Endothelial cell of umbilical vein (primary cell): ENCODE measurements around the gene RPUSD4. TPM values are rescaled to one million over a fixed set of nuclear protein-coding genes. Genes with fewer than 3 reads are reported as not detected.

Experiments
- BruUV-seq: library from RNA; stranded (reverse); fragments of 400-500 nt; replicated peaks from 2 replicates; lab custom pipeline; 2021; lab: Mats Ljungman, UMichigan
- CTCF ChIA-PET: fragments of 300-600, 350-600 bp; sonication (Branson Sonifier 250); formaldehyde crosslinking; loops from one replicate; lab custom pipeline; 2021; ENCODE audit warnings: antibody characterized with exemption, inconsistent platforms; lab: Charles Lee
- POLR2A ChIA-PET: fragments of 300-600, 350-600 bp; sonication (Branson Sonifier 250); formaldehyde crosslinking; loops from one replicate; lab custom pipeline; 2021; ENCODE audit warnings: antibody characterized with exemption, inconsistent platforms; lab: Charles Lee
- DNase-seq: peaks from one replicate; pipeline ENCODE4 v3.0.0-alpha.2; 2011; ENCODE audit warnings: low read depth, low spot score
- FAIRE-seq: peaks from 2 replicates; lab custom pipeline; 2011; peaks lifted over from hg19 to GRCh38; lab: Jason Lieb, UNC
- H2AFZ ChIP-seq: 2 replicates; pipeline ENCODE4 v1.6.0; 2012; ENCODE audit warnings: low read depth, low read length, control low read depth, inconsistent platforms
- H3K27ac ChIP-seq: 2 replicates; pipeline ENCODE4 v1.5.1; 2011; ENCODE audit warnings: low read depth, mild to moderate bottlenecking, control low read depth, low read length, moderate library complexity; ENCODE audit not compliant: insufficient read depth
- H3K27me3 ChIP-seq, 2 experiments: 2 replicates each; pipeline versions ENCODE4 v1.6.0 to v1.6.1; 2011; ENCODE audit warnings: low read length in 2 of 2, mixed read lengths in 1 of 2; ENCODE audit not compliant: control insufficient read depth in 2 of 2, insufficient read depth in 2 of 2
- H3K36me3 ChIP-seq, 2 experiments: 2 replicates in 1 of 2; 3 replicates in 1 of 2; pipeline ENCODE4 v1.5.1; 2011; ENCODE audit warnings: low read length in 2 of 2, mild to moderate bottlenecking in 1 of 2, moderate library complexity in 1 of 2; ENCODE audit not compliant: control insufficient read depth in 2 of 2, insufficient read depth in 2 of 2; ENCODE audit errors: extremely low read depth in 1 of 2
- H3K4me1 ChIP-seq: 3 replicates; pipeline ENCODE4 v1.5.1; 2011; ENCODE audit warnings: mild to moderate bottlenecking, low read length; ENCODE audit not compliant: control insufficient read depth, insufficient read depth; ENCODE audit errors: extremely low read depth
- H3K4me2 ChIP-seq: 2 replicates; pipeline ENCODE4 v1.6.1; 2011; ENCODE audit warnings: low read length, control low read depth, mixed read lengths; ENCODE audit not compliant: insufficient read depth
- H3K4me3 ChIP-seq, 3 experiments: fragments of 200-600 bp in 1 of 3; sonication (generic), shearing (Covaris generic) in 1 of 3; replicated peaks in 1 of 3; 2 replicates each; pipeline ENCODE4 v1.5.1; 2011 to 2016; ENCODE audit warnings: control low read depth in 3 of 3, low read length in 3 of 3, mild to moderate bottlenecking in 2 of 3, inconsistent platforms in 1 of 3, low read depth in 1 of 3, moderate library complexity in 1 of 3; ENCODE audit not compliant: insufficient read depth in 1 of 3
- H3K79me2 ChIP-seq: 2 replicates; pipeline ENCODE4 v1.6.0; 2012; ENCODE audit warnings: low read length, inconsistent platforms; ENCODE audit not compliant: control insufficient read depth, insufficient read depth
- H3K9ac ChIP-seq: replicated peaks from 2 replicates; pipeline ENCODE3; 2011; ENCODE audit warnings: low read length, control low read depth; ENCODE audit not compliant: insufficient read depth; ENCODE audit errors: extremely low read depth
- H3K9me1 ChIP-seq: replicated peaks from 3 replicates; pipeline ENCODE4 v1.6.0; 2011; ENCODE audit warnings: mild to moderate bottlenecking, low read length; ENCODE audit not compliant: control insufficient read depth, insufficient read depth; ENCODE audit errors: extremely low read depth
- H3K9me3 ChIP-seq: replicated peaks from 2 replicates; pipeline ENCODE4 v1.5.1; 2012; ENCODE audit warnings: low read length, inconsistent platforms; ENCODE audit not compliant: control insufficient read depth, insufficient read depth
- H4K20me1 ChIP-seq: replicated peaks from 2 replicates; pipeline ENCODE3; 2011; ENCODE audit warnings: mild to moderate bottlenecking, low read length; ENCODE audit not compliant: control insufficient read depth, insufficient read depth; ENCODE audit errors: extremely low read depth
- EZH2 ChIP-seq: IDR thresholded peaks from 2 replicates; pipeline ENCODE4 v1.6.1; 2012; ENCODE audit warnings: borderline replicate concordance, low read depth, mild to moderate bottlenecking, moderate library complexity, low read length, inconsistent platforms; ENCODE audit not compliant: severe bottlenecking
- FOS ChIP-seq: IDR thresholded peaks from 2 replicates; pipeline ENCODE4 v1.6.1; 2011; ENCODE audit warnings: mild to moderate bottlenecking, low read length, moderate library complexity, borderline replicate concordance; ENCODE audit not compliant: insufficient read depth
- GATA2 ChIP-seq: IDR thresholded peaks from 2 replicates; pipeline ENCODE4 v1.7.0; 2011; ENCODE audit warnings: low read depth, mild to moderate bottlenecking, moderate library complexity, mixed read lengths, low read length; ENCODE audit not compliant: insufficient read length, insufficient read depth
- JUN ChIP-seq: IDR thresholded peaks from 2 replicates; pipeline ENCODE4 v1.6.1; 2011; ENCODE audit warnings: borderline replicate concordance, low read depth; ENCODE audit not compliant: insufficient read length, insufficient read depth
- MYC ChIP-seq: IDR thresholded peaks from one replicate; pipeline ENCODE4 v1.6.1; 2011; ENCODE audit warnings: mild to moderate bottlenecking, low read depth, low read length
- POLR2A ChIP-seq: IDR thresholded peaks from 2 replicates; pipeline ENCODE4 v1.6.1; 2012; ENCODE audit warnings: low read depth, mild to moderate bottlenecking, control low read depth, low read length
- POLR2AphosphoS5 ChIP-seq: IDR thresholded peaks from 2 replicates; pipeline ENCODE4 v1.6.1; 2012; ENCODE audit warnings: low read depth, mild to moderate bottlenecking, control low read depth, low read length, moderate library complexity; ENCODE audit not compliant: insufficient read depth
- dilution Hi-C: fragments of 300-500 bp; cut with MboI; formaldehyde crosslinking; loops from one replicate; pipeline ENCODE4 v1.15.0; 2019; ENCODE audit warnings: low sequenced_read_pairs; ENCODE audit not compliant: extremely low pct_ligation_motif_present
- intact Hi-C: fragments of 100-400 bp; cut with micrococcal nuclease; formaldehyde crosslinking; loops from one replicate; pipeline ENCODE4 v1.10.0; 2022
- polyA plus RNA-seq, 4 experiments: library from polyadenylated mRNA; depleted of rRNA in 3 of 4; stranded (reverse) in 3 of 4; unstranded in 1 of 4; fragments of >200 nt; gene quantifications; 2 replicates each; pipeline versions ENCODE4 v1.2.1 to v1.2.3, GENCODE V29; 2011 to 2012; ENCODE audit warnings: missing spikeins in 1 of 4
- total RNA-seq: library from RNA; stranded (reverse); gene quantifications from 2 replicates; pipeline ENCODE4 v1.2.3, GENCODE V29; 2021
- TF ChIP-seq, protein P1 (sequence below): IDR thresholded peaks from 2 replicates; pipeline ENCODE4 v1.6.1; 2011; ENCODE audit not compliant: insufficient read depth, insufficient read length
- TF ChIP-seq, protein P2 (sequence below), 2 donors: IDR thresholded peaks; 1 replicate in 1 of 2; 2 replicates in 1 of 2; pipeline ENCODE4 v1.5.1; 2011; ENCODE audit warnings: low read length in 2 of 2, mild to moderate bottlenecking in 2 of 2, moderate library complexity in 2 of 2, control low read depth in 1 of 2, inconsistent platforms in 1 of 2, low read depth in 1 of 2; ENCODE audit not compliant: insufficient read depth in 1 of 2; ENCODE audit errors: extremely low read depth in 1 of 2

The RPUSD4 gene
- total and polyA plus RNA-seq, 2 donors (not counting 3 experiments of a cell fraction or from before 2014, with no cell fraction given) = 37.8 to 40.8 TPM

GRCh38 chr11:126166413-126166812 lies 45.0 kb downstream of the RPUSD4 start:
- CTCF ChIA-PET = no interaction called here
- dilution Hi-C loops (no loop called here), intact Hi-C loops (no loop called here)
- peaks cover 0 to 6% of the 10 kb centered on the region in 2 experiments for H3K27me3 ChIP-seq
- H3K9me1 ChIP-seq = no peaks in the 10 kb centered on the region
- POLR2A ChIA-PET = no interaction called here
- BruUV-seq = no TSS peak
- FAIRE-seq (no peak), DNase-seq (no peak)
- H3K79me2 ChIP-seq = no peaks in the 10 kb centered on the region
- H3K27ac ChIP-seq = no peak overlapping the region
- TF ChIP-seq EZH2 = no peak
- TF ChIP-seq POLR2AphosphoS5 = no peak
- TF ChIP-seq FOS = no peak
- TF ChIP-seq MYC = no peak
- TF ChIP-seq POLR2A = no peak
- TF ChIP-seq JUN = no peak
- TF ChIP-seq, protein P1, sequence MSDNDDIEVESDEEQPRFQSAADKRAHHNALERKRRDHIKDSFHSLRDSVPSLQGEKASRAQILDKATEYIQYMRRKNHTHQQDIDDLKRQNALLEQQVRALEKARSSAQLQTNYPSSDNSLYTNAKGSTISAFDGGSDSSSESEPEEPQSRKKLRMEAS = no peak
- TF ChIP-seq, protein P2, sequence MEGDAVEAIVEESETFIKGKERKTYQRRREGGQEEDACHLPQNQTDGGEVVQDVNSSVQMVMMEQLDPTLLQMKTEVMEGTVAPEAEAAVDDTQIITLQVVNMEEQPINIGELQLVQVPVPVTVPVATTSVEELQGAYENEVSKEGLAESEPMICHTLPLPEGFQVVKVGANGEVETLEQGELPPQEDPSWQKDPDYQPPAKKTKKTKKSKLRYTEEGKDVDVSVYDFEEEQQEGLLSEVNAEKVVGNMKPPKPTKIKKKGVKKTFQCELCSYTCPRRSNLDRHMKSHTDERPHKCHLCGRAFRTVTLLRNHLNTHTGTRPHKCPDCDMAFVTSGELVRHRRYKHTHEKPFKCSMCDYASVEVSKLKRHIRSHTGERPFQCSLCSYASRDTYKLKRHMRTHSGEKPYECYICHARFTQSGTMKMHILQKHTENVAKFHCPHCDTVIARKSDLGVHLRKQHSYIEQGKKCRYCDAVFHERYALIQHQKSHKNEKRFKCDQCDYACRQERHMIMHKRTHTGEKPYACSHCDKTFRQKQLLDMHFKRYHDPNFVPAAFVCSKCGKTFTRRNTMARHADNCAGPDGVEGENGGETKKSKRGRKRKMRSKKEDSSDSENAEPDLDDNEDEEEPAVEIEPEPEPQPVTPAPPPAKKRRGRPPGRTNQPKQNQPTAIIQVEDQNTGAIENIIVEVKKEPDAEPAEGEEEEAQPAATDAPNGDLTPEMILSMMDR (IDR thresholded peaks at IDR 0.05; ENCODE audit: extremely low read depth in 1 of 2, insufficient read depth in 1 of 2, low read depth in 1 of 2, low read length in 2 of 2) = no peak
- TF ChIP-seq GATA2 = no peak
- H3K4me3 ChIP-seq = no peak overlapping the region
- no peak overlapping the region for H3K9ac ChIP-seq
- H3K9me3 ChIP-seq = no peaks in the 10 kb centered on the region
- no peaks in the 10 kb centered on the region for H3K36me3 ChIP-seq
- H3K4me2 ChIP-seq = no peak overlapping the region
- no peaks in the 10 kb centered on the region for H3K4me1 ChIP-seq
- no peak overlapping the region for H2AFZ ChIP-seq
- no peaks in the 10 kb centered on the region for H4K20me1 ChIP-seq
